Spleen (tissue), 7 donors: Measurements from ENCODE around the gene CPED1.

ENCODE experiments used
- POLR2A ChIP-seq, 3 donors: fragments of 450-650 bp; IDR thresholded peaks; one replicate each; pipeline ENCODE4 v1.5.1; 2017; ENCODE audit warnings: antibody characterized with exemption in 3 of 3, mild to moderate bottlenecking in 1 of 3
- TF ChIP-seq, protein P1 (sequence below), 11 experiments: fragments of 200-600 bp in 7 of 11; fragments of 450-650 bp in 4 of 11; sonication (generic) in 4 of 11; IDR thresholded peaks in 8 of 11; conservative IDR thresholded peaks in 3 of 11; 1 replicate in 7 of 11; 2 replicates in 4 of 11; pipeline versions ENCODE4 v1.4.0 to v1.8.0; 2016 to 2021; ENCODE audit warnings: antibody characterized with exemption in 11 of 11, inconsistent platforms in 4 of 11, mild to moderate bottlenecking in 1 of 11
- donor health status: DM: no; HTN: no; CAD: no; lungs with moderate emphysema.
- donor health status: DM: no; HTN: no; CAD: no.
- donor health status: DM: no; HTN: no; CAD: no.

DNA sequence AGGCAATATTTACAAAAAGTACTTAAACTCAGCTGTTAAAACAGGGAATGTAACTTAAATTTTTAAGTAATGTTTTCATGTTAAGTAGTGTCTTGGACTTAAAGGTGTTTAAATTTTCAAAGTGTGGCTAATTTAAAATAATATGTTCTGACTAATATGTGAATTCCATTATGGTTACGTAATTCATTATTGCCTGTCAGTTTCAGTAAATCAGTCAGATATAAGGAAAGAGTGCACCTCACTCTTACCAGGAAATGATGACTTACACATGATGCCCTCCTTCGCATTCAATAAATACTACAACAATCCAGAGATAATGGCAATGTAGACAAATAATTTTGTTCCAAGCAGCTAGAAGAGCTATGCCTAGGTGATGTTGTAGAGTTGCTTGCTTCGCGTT, 271.3 kb downstream of the CPED1 start:
- TF ChIP-seq, protein P1, sequence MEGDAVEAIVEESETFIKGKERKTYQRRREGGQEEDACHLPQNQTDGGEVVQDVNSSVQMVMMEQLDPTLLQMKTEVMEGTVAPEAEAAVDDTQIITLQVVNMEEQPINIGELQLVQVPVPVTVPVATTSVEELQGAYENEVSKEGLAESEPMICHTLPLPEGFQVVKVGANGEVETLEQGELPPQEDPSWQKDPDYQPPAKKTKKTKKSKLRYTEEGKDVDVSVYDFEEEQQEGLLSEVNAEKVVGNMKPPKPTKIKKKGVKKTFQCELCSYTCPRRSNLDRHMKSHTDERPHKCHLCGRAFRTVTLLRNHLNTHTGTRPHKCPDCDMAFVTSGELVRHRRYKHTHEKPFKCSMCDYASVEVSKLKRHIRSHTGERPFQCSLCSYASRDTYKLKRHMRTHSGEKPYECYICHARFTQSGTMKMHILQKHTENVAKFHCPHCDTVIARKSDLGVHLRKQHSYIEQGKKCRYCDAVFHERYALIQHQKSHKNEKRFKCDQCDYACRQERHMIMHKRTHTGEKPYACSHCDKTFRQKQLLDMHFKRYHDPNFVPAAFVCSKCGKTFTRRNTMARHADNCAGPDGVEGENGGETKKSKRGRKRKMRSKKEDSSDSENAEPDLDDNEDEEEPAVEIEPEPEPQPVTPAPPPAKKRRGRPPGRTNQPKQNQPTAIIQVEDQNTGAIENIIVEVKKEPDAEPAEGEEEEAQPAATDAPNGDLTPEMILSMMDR (IDR thresholded peaks at IDR 0.05 in 8 of 11, conservative IDR thresholded peaks at IDR 0.05 in 3 of 11) = no peak
- no peak for TF ChIP-seq POLR2A (IDR thresholded peaks at IDR 0.05)
